Endothelial cell of umbilical vein (primary cell): ENCODE data around the gene DMAC2L. TPM values are rescaled to one million over a fixed set of nuclear protein-coding genes. Genes with fewer than 3 reads are reported as not detected.

Experiments
- BruUV-seq: library from RNA; stranded (reverse); fragments of 400-500 nt; replicated peaks from 2 replicates; lab custom pipeline; 2021; lab: Mats Ljungman, UMichigan
- CTCF ChIA-PET: fragments of 300-600, 350-600 bp; sonication (Branson Sonifier 250); formaldehyde crosslinking; loops from one replicate; lab custom pipeline; 2021; ENCODE audit warnings: antibody characterized with exemption, inconsistent platforms; lab: Charles Lee
- POLR2A ChIA-PET: fragments of 300-600, 350-600 bp; sonication (Branson Sonifier 250); formaldehyde crosslinking; loops from one replicate; lab custom pipeline; 2021; ENCODE audit warnings: antibody characterized with exemption, inconsistent platforms; lab: Charles Lee
- DNase-seq: peaks from one replicate; pipeline ENCODE4 v3.0.0-alpha.2; 2011; ENCODE audit warnings: low read depth, low spot score
- FAIRE-seq: peaks from 2 replicates; lab custom pipeline; 2011; peaks lifted over from hg19 to GRCh38; lab: Jason Lieb, UNC
- H2AFZ ChIP-seq: 2 replicates; pipeline ENCODE4 v1.6.0; 2012; ENCODE audit warnings: low read depth, low read length, control low read depth, inconsistent platforms
- H3K27ac ChIP-seq: 2 replicates; pipeline ENCODE4 v1.5.1; 2011; ENCODE audit warnings: low read depth, mild to moderate bottlenecking, control low read depth, low read length, moderate library complexity; ENCODE audit not compliant: insufficient read depth
- H3K27me3 ChIP-seq, 2 experiments: 2 replicates each; pipeline versions ENCODE4 v1.6.0 to v1.6.1; 2011; ENCODE audit warnings: low read length in 2 of 2, mixed read lengths in 1 of 2; ENCODE audit not compliant: control insufficient read depth in 2 of 2, insufficient read depth in 2 of 2
- H3K36me3 ChIP-seq, 2 experiments: 2 replicates in 1 of 2; 3 replicates in 1 of 2; pipeline ENCODE4 v1.5.1; 2011; ENCODE audit warnings: low read length in 2 of 2, mild to moderate bottlenecking in 1 of 2, moderate library complexity in 1 of 2; ENCODE audit not compliant: control insufficient read depth in 2 of 2, insufficient read depth in 2 of 2; ENCODE audit errors: extremely low read depth in 1 of 2
- H3K4me1 ChIP-seq: 3 replicates; pipeline ENCODE4 v1.5.1; 2011; ENCODE audit warnings: mild to moderate bottlenecking, low read length; ENCODE audit not compliant: control insufficient read depth, insufficient read depth; ENCODE audit errors: extremely low read depth
- H3K4me2 ChIP-seq: 2 replicates; pipeline ENCODE4 v1.6.1; 2011; ENCODE audit warnings: low read length, control low read depth, mixed read lengths; ENCODE audit not compliant: insufficient read depth
- H3K4me3 ChIP-seq, 3 experiments: fragments of 200-600 bp in 1 of 3; sonication (generic), shearing (Covaris generic) in 1 of 3; replicated peaks in 1 of 3; 2 replicates each; pipeline ENCODE4 v1.5.1; 2011 to 2016; ENCODE audit warnings: control low read depth in 3 of 3, low read length in 3 of 3, mild to moderate bottlenecking in 2 of 3, inconsistent platforms in 1 of 3, low read depth in 1 of 3, moderate library complexity in 1 of 3; ENCODE audit not compliant: insufficient read depth in 1 of 3
- H3K79me2 ChIP-seq: 2 replicates; pipeline ENCODE4 v1.6.0; 2012; ENCODE audit warnings: low read length, inconsistent platforms; ENCODE audit not compliant: control insufficient read depth, insufficient read depth
- H3K9ac ChIP-seq: replicated peaks from 2 replicates; pipeline ENCODE3; 2011; ENCODE audit warnings: low read length, control low read depth; ENCODE audit not compliant: insufficient read depth; ENCODE audit errors: extremely low read depth
- H3K9me1 ChIP-seq: replicated peaks from 3 replicates; pipeline ENCODE4 v1.6.0; 2011; ENCODE audit warnings: mild to moderate bottlenecking, low read length; ENCODE audit not compliant: control insufficient read depth, insufficient read depth; ENCODE audit errors: extremely low read depth
- H3K9me3 ChIP-seq: replicated peaks from 2 replicates; pipeline ENCODE4 v1.5.1; 2012; ENCODE audit warnings: low read length, inconsistent platforms; ENCODE audit not compliant: control insufficient read depth, insufficient read depth
- H4K20me1 ChIP-seq: replicated peaks from 2 replicates; pipeline ENCODE3; 2011; ENCODE audit warnings: mild to moderate bottlenecking, low read length; ENCODE audit not compliant: control insufficient read depth, insufficient read depth; ENCODE audit errors: extremely low read depth
- CTCF ChIP-seq, 2 donors: IDR thresholded peaks; 1 replicate in 1 of 2; 2 replicates in 1 of 2; pipeline ENCODE4 v1.5.1; 2011; ENCODE audit warnings: low read length in 2 of 2, mild to moderate bottlenecking in 2 of 2, moderate library complexity in 2 of 2, control low read depth in 1 of 2, inconsistent platforms in 1 of 2, low read depth in 1 of 2; ENCODE audit not compliant: insufficient read depth in 1 of 2; ENCODE audit errors: extremely low read depth in 1 of 2
- EZH2 ChIP-seq: IDR thresholded peaks from 2 replicates; pipeline ENCODE4 v1.6.1; 2012; ENCODE audit warnings: borderline replicate concordance, low read depth, mild to moderate bottlenecking, moderate library complexity, low read length, inconsistent platforms; ENCODE audit not compliant: severe bottlenecking
- FOS ChIP-seq: IDR thresholded peaks from 2 replicates; pipeline ENCODE4 v1.6.1; 2011; ENCODE audit warnings: mild to moderate bottlenecking, low read length, moderate library complexity, borderline replicate concordance; ENCODE audit not compliant: insufficient read depth
- GATA2 ChIP-seq: IDR thresholded peaks from 2 replicates; pipeline ENCODE4 v1.7.0; 2011; ENCODE audit warnings: low read depth, mild to moderate bottlenecking, moderate library complexity, mixed read lengths, low read length; ENCODE audit not compliant: insufficient read length, insufficient read depth
- JUN ChIP-seq: IDR thresholded peaks from 2 replicates; pipeline ENCODE4 v1.6.1; 2011; ENCODE audit warnings: borderline replicate concordance, low read depth; ENCODE audit not compliant: insufficient read length, insufficient read depth
- MAX ChIP-seq: IDR thresholded peaks from 2 replicates; pipeline ENCODE4 v1.6.1; 2011; ENCODE audit not compliant: insufficient read depth, insufficient read length
- MYC ChIP-seq: IDR thresholded peaks from one replicate; pipeline ENCODE4 v1.6.1; 2011; ENCODE audit warnings: mild to moderate bottlenecking, low read depth, low read length
- POLR2A ChIP-seq: IDR thresholded peaks from 2 replicates; pipeline ENCODE4 v1.6.1; 2012; ENCODE audit warnings: low read depth, mild to moderate bottlenecking, control low read depth, low read length
- POLR2AphosphoS5 ChIP-seq: IDR thresholded peaks from 2 replicates; pipeline ENCODE4 v1.6.1; 2012; ENCODE audit warnings: low read depth, mild to moderate bottlenecking, control low read depth, low read length, moderate library complexity; ENCODE audit not compliant: insufficient read depth
- dilution Hi-C: fragments of 300-500 bp; cut with MboI; formaldehyde crosslinking; loops from one replicate; pipeline ENCODE4 v1.15.0; 2019; ENCODE audit warnings: low sequenced_read_pairs; ENCODE audit not compliant: extremely low pct_ligation_motif_present
- intact Hi-C: fragments of 100-400 bp; cut with micrococcal nuclease; formaldehyde crosslinking; loops from one replicate; pipeline ENCODE4 v1.10.0; 2022
- polyA plus RNA-seq, 4 experiments: library from polyadenylated mRNA; depleted of rRNA in 3 of 4; stranded (reverse) in 3 of 4; unstranded in 1 of 4; fragments of >200 nt; gene quantifications; 2 replicates each; pipeline versions ENCODE4 v1.2.1 to v1.2.3, GENCODE V29; 2011 to 2012; ENCODE audit warnings: missing spikeins in 1 of 4
- total RNA-seq: library from RNA; stranded (reverse); gene quantifications from 2 replicates; pipeline ENCODE4 v1.2.3, GENCODE V29; 2021

The DMAC2L gene
- total and polyA plus RNA-seq, 2 donors (not counting 3 experiments of a cell fraction or from before 2014, with no cell fraction given): 13.9 to 19.2 TPM

- dilution Hi-C loops: no loop called here
Measured at GRCh38 chr14:50299585-50299984, 12.5 kb upstream of the DMAC2L start.

More at GRCh38 chr14:50299585-50299984, 12.5 kb upstream of the DMAC2L start:
- DNase-seq: no peak
- no peaks in the 10 kb centered on the region for H3K79me2 ChIP-seq
- POLR2A ChIA-PET: no interaction called here
- H3K9me1 ChIP-seq: no peaks in the 10 kb centered on the region
- FAIRE-seq: no peak
- H3K4me1 ChIP-seq: no peaks in the 10 kb centered on the region
- H3K27me3 ChIP-seq: no peaks in the 10 kb centered on the region
- intact Hi-C loops: no loop called here
- H3K27ac ChIP-seq: no peak overlapping the region
- H3K36me3 ChIP-seq: no peaks in the 10 kb centered on the region
- H3K4me2 ChIP-seq: no peak overlapping the region
- no peak overlapping the region for H2AFZ ChIP-seq
- BruUV-seq: no TSS peak
- H4K20me1 ChIP-seq: no peaks in the 10 kb centered on the region
- TF ChIP-seq JUN (no peak), POLR2AphosphoS5 (no peak), MAX (no peak), FOS (no peak), CTCF (IDR thresholded peaks at IDR 0.05; ENCODE audit: extremely low read depth in 1 of 2, insufficient read depth in 1 of 2, low read depth in 1 of 2, low read length in 2 of 2) (no peak), MYC (no peak), GATA2 (no peak), POLR2A (no peak), EZH2 (no peak)
- no peaks in the 10 kb centered on the region for H3K9me3 ChIP-seq
- H3K9ac ChIP-seq: no peak overlapping the region
- no peak overlapping the region for H3K4me3 ChIP-seq
- CTCF ChIA-PET: no interaction called here
